ENCODE results near the gene ATP8A2. TPM values are rescaled to one million over a fixed set of nuclear protein-coding genes. Genes with fewer than 3 reads are reported as not detected.

The ATP8A2 gene
- total RNA-seq, 2 experiments from 2014 or later, result 0.92 to 0.94 TPM

DNA sequence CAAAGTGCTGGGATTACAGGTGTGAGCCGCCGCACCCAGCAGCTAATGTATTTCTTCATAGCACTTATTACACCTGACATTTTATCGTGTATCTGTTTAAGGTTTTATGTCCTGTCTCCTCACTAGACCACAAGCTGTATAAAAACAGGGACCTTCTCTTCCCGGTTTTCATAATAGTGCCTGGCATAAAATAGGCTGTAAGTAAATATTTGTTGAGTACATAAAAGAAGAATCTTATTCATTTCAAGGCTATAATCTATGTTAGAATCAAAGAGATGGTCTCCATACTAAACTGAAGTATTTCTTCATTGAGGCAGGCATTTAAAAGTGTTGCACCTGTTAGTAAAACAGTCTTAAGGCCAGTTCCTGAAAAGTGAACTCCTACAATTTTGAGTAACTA is 486.1 kb downstream of the ATP8A2 start:
- no peaks in the 10 kb centered on the region for H3K9me3 Mint-ChIP-seq
- H3K36me3 Mint-ChIP-seq (ENCODE audit: low read depth), result no peaks in the 10 kb centered on the region
- H3K27me3 Mint-ChIP-seq, result no peaks in the 10 kb centered on the region
- DNase-seq (no peak), ATAC-seq (no peak)
- TF ChIP-seq, protein P1, sequence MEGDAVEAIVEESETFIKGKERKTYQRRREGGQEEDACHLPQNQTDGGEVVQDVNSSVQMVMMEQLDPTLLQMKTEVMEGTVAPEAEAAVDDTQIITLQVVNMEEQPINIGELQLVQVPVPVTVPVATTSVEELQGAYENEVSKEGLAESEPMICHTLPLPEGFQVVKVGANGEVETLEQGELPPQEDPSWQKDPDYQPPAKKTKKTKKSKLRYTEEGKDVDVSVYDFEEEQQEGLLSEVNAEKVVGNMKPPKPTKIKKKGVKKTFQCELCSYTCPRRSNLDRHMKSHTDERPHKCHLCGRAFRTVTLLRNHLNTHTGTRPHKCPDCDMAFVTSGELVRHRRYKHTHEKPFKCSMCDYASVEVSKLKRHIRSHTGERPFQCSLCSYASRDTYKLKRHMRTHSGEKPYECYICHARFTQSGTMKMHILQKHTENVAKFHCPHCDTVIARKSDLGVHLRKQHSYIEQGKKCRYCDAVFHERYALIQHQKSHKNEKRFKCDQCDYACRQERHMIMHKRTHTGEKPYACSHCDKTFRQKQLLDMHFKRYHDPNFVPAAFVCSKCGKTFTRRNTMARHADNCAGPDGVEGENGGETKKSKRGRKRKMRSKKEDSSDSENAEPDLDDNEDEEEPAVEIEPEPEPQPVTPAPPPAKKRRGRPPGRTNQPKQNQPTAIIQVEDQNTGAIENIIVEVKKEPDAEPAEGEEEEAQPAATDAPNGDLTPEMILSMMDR (IDR thresholded peaks at IDR 0.05), result no peak
- intact Hi-C loops (cut with micrococcal nuclease), result no loop called here
- H3K27ac Mint-ChIP-seq, result no peak overlapping the region
- ChIA-PET CTCF (interaction anchor here (1.2 kb wide), 1 partner anchor 19 kb away, joined by 3 read pairs; no protein-coding TSS in a partner anchor), POLR2A (no interaction called here)
- no peak overlapping the region for H3K4me3 Mint-ChIP-seq
- H3K4me1 Mint-ChIP-seq (ENCODE audit: low read depth), result no peaks in the 10 kb centered on the region

DNA sequence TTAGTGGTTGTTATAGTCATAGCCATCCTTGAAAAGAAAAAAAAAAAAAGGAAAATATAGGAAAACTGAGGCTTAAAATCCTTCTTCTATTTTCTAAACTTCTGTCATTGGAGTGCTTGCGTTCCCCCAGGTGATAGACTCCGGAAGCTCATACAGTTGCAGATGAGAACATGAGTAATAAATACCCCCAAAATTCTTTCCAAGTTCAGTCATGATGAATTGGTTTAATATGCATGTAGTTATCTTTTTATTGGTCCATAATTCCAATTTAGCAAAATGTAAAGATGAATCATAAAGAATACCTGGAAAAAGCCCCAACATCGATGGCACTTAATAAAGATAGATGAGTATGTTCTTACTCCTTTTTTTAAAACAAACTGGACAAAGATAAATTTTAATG is 487.8 kb downstream of the ATP8A2 start:
- Mint-ChIP-seq H3K27ac (no peak overlapping the region), H3K4me1 (ENCODE audit: low read depth) (no peaks in the 10 kb centered on the region), H3K9me3 (no peaks in the 10 kb centered on the region), H3K4me3 (no peak overlapping the region), H3K27me3 (no peaks in the 10 kb centered on the region), H3K36me3 (ENCODE audit: low read depth) (no peaks in the 10 kb centered on the region)
- intact Hi-C loops (cut with micrococcal nuclease), result no loop called here
- ATAC-seq (no peak), DNase-seq (no peak)
- POLR2A ChIA-PET, result interaction anchor here (0.8 kb wide), 1 partner anchor 9 kb away, joined by 3 read pairs; no protein-coding TSS in a partner anchor
- TF ChIP-seq, protein P1 (IDR thresholded peaks at IDR 0.05), result no peak
- CTCF ChIA-PET, result no interaction called here

DNA sequence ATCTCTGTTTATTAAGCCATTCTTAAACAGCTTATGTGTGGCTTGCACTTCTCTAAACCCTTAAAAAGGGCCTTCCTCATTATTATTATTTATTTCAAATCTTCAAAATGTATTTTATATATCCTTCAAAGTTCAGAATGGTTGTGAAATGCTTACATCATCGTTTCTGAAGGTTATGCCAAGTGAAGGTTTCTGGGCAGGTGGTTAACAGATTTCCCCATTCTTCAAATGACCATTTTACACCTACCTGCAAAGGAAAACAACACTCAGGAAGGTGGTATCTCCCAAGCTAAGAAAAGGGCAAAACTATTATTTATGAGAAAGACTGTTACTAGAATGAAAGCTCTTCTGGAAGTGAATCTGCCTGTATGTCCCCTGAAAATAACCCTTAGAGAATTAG is 488.5 kb downstream of the ATP8A2 start:
- Mint-ChIP-seq H3K27ac (no peak overlapping the region), H3K27me3 (no peaks in the 10 kb centered on the region), H3K4me3 (no peak overlapping the region), H3K9me3 (no peaks in the 10 kb centered on the region), H3K36me3 (ENCODE audit: low read depth) (no peaks in the 10 kb centered on the region), H3K4me1 (ENCODE audit: low read depth) (no peaks in the 10 kb centered on the region)
- ATAC-seq, result no peak
- ChIA-PET POLR2A (interaction anchor here (0.5 to 0.8 kb wide), 2 partner anchors 9 to 22 kb away, joined by 3 read pairs; no protein-coding TSS in a partner anchor), CTCF (interaction anchor here (0.9 kb wide), 1 partner anchor 41 kb away, joined by 3 read pairs; no protein-coding TSS in a partner anchor)
- DNase-seq, result no peak
- TF ChIP-seq, protein P1 (IDR thresholded peaks at IDR 0.05), result no peak
- intact Hi-C loops (cut with micrococcal nuclease), result no loop called here

DNA sequence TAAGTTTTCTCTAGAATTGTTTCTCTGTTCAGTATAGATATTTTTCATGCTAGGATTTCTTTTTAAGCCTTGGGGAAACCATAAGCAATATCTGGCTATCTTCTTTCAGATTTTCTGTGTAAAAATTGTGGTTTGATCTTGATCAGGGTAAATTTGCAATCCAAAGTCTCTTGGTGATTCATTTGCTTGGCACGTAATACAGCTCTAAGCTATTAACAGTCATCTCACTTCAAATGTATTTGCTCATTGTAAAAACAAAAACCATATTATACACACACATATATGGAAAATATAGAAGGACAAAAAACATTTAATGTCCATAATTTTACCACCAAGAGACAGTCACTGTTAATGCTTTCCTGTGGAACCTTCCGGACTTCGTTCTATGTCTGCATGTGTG is 489.1 kb downstream of the ATP8A2 start:
- intact Hi-C loops (cut with micrococcal nuclease), result no loop called here
- Mint-ChIP-seq H3K27me3 (no peaks in the 10 kb centered on the region), H3K9me3 (no peaks in the 10 kb centered on the region), H3K27ac (no peak overlapping the region), H3K4me1 (ENCODE audit: low read depth) (no peaks in the 10 kb centered on the region), H3K36me3 (ENCODE audit: low read depth) (no peaks in the 10 kb centered on the region), H3K4me3 (no peak overlapping the region)
- TF ChIP-seq, protein P1 (IDR thresholded peaks at IDR 0.05), result no peak
- CTCF ChIA-PET, result interaction anchor here (0.9 kb wide), 1 partner anchor 40 kb away, joined by 3 read pairs; no protein-coding TSS in a partner anchor
- POLR2A ChIA-PET, result interaction anchor here (0.5 kb wide), 1 partner anchor 22 kb away, joined by 3 read pairs; no protein-coding TSS in a partner anchor
- DNase-seq (no peak), ATAC-seq (no peak)

DNA sequence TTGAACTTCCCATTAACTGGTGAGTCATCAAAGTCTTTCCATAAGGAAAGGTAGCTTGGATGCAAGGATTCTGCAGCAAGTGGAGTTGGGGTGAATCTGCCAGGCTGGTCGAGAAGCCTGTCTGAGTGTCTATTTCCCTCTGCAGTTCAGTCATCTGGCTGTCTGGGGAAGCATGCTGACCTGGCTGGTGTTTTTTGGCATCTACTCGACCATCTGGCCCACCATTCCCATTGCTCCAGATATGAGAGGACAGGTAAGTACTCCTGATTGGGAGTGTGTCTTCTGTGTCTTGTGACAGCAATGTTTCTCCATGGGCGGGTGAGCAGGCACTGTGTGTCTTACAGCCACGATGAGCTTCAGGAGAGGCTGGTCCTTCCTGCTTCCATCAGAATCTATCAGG is 490.4 kb downstream of the ATP8A2 start:
- POLR2A ChIA-PET, result interaction anchor here (1.1 to 1.4 kb wide), 2 partner anchors 10 to 19 kb away, joined by 3 to 5 read pairs; no protein-coding TSS in a partner anchor
- no peak for DNase-seq
- intact Hi-C loops (cut with micrococcal nuclease), result no loop called here

More for the DNA sequence above, 490.4 kb downstream of the ATP8A2 start:
- Mint-ChIP-seq H3K4me3 (no peak overlapping the region), H3K27me3 (peaks cover 2% of the 10 kb centered on the region), H3K9me3 (no peaks in the 10 kb centered on the region), H3K4me1 (ENCODE audit: low read depth) (no peaks in the 10 kb centered on the region), H3K27ac (no peak overlapping the region), H3K36me3 (ENCODE audit: low read depth) (no peaks in the 10 kb centered on the region)
- CTCF ChIA-PET, result no interaction called here
- no peak for ATAC-seq
- TF ChIP-seq, protein P1 (IDR thresholded peaks at IDR 0.05), result no peak
